ENCODE data around the gene FXYD6.

Gene FXYD6

DNA sequence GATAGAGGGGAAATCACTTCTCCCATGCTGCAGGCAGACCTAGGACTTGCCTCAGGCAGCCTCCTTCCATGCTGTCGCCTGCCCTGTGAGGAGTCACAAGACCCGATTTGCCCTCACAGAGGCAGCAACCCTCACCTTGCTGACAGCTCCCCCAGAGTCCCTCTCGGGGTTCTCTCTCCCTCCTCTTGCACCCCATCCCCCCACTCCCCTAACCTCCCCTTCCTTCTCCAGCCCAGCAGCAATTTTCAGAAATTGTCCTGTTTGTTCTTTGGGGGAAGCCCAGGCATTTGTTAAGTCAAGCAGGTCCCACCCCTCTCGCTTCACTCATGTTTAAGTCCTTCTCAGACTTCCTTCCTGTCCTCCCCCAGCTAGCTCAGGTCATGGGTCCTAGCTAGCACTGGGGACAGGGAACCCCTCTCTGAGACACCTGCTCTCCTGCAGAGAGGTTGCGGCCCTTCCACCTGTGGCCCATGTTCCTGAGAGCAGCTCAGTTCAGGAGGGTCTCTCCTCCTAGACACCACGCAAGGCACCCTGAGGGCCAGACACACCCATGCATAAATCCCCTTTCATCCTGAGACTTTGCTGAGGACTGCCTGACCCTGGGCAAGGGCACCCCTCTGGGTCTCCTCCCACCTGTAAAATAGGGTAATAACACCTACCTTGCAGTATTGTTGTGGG is 45.6 kb downstream of the FXYD6 start:
- no peak for DNase-seq (ENCODE audit: low spot score)
- no peak for FAIRE-seq

DNA sequence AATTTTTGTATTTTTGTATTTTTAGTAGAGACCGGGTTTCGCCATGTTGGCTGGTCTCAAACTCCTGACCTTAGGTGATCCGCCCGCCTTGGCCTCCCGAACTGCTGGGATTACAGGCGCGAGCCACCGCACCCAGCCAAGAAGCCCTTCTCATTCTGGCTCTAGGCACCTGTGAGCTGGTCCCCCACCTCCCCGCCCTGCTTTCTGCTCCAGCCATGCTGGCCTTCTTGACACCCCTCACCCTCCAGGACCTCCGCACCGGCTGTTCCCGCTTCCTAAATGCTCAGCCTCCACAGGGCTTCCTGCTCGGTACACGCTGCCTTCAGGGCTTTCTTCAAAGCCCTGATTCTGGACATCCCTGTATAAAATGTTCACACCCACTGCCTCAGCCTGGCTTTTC is 46.4 kb downstream of the FXYD6 start:
- no peak for DNase-seq (ENCODE audit: low spot score)
- FAIRE-seq, result no peak

DNA sequence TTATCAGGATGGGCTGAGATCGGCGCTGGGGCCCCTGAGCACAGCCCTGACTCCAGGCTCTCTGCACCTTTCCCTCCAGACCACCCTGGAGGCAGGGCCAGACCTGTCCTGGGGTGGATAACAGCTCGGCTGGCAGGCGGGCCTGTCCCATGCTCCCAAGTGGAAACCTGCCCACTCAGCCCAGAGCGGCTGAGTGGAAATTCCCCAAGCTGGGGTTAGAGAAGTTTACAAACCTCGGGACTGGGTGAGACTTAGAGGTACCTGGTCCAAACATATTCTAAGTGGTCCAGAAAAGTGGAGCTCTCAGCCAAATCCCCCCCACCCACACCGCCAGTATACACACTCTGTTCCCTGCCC is 47.1 kb downstream of the FXYD6 start:
- DNase-seq (ENCODE audit: low spot score), result no peak

DNA sequence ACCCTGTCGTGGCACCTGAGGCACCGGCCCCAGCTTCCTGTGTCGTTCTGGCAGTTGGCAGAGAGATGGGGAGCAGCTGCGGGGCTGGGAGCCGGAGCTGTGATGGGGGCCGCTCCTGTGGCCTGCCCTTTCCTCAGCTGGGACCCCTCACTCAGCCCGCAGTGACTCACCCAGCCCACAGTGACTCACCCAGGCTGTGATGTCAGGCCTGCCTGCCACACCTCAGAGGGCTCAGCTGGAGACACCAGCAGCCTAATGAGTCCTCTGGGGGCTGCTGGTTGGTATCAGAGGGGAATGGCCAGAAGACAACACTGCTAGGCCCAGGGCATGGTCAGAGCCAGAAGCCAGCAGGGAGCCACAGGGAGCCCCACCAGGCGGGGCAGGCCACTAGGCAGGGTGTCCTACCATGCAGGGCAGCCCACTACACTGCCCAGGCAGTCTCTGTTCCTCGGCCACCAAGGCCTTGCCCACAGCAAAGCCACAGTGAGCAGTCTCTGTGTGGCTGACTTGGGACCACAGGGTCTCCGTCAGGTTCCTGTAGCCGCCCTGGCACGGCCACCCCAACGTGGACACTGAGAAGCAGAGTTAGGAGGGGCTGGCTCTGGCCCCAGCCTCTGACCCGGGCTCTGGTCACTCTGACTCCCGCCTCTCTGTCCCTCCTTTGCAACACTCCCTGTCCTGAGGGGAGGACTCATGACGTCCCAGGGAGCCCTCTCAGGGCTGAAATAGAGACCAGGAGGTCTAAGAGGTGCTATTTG is 47.7 kb downstream of the FXYD6 start:
- DNase-seq (ENCODE audit: low spot score) (peak; percentile 81), FAIRE-seq (peak; percentile 85)

More for the DNA sequence above, 47.1 kb downstream of the FXYD6 start:
- no peak for FAIRE-seq

DNA sequence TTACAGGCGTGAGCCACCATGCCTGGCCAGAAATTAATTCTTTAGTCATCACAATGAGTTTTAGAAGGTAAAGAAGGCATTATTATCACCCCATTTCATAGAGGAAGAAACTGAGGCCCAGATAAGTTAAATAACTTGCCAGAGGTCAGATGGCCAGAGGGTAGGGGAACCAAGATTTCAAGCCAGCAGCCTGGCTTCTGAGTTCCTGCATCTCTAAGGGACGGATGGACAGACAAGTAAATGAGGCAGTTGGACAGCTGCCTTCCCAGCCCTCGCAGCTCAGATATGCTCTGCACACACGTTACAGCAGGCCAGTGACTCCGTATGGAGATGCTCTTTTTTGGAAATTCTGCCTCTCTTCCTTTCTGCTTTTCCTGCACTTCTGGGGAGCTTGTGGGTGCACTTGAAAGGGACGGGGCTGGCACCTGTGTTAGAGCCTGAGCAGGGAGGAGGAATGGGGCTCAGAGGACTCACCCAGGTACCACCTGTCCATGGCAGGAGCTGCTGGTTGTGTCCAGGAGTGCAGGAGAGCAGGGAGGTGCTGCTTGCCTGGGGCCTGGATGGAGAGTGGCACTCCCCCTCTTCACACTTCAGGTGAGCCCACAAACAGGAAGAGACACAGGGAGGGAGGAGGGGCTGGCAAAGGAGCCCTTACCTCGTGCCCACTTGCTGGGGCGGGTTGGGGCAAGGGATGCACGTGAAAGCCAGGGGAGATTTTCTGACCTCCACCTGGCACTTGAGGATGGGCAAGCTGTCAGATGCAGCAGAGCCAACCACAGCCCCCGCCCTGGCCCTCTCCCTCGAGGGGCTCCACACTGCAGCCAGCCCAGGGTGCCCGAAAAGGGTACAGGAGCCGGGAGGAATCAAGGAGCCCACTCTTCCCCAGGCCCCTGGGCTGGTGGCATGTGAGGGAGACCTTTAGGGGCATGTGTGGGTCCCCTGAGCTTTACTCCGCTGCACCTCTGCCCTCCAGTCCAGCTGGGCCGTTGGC is 48.6 kb downstream of the FXYD6 start:
- FAIRE-seq (no peak), DNase-seq (ENCODE audit: low spot score) (no peak)

DNA sequence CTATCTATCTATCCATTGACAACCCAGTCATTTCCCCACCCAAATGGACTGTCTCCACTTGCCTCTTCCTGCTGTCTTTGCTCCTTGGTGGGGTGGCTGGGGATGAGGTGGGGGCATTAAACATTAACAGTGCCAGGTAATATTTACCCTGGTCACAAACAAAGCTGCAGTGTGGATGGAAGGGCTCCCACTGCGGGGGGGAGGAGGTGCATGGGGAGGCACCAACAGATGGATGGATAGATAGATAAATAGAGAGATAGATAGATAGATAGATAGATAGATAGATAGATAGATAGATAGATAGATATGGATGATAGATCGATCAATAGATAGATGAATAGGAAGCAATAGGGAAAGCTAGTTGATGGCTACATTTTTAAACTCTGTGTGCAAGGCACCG is 49.6 kb downstream of the FXYD6 start:
- peak; percentile 61 for FAIRE-seq
- no peak for DNase-seq (ENCODE audit: low spot score)

DNA sequence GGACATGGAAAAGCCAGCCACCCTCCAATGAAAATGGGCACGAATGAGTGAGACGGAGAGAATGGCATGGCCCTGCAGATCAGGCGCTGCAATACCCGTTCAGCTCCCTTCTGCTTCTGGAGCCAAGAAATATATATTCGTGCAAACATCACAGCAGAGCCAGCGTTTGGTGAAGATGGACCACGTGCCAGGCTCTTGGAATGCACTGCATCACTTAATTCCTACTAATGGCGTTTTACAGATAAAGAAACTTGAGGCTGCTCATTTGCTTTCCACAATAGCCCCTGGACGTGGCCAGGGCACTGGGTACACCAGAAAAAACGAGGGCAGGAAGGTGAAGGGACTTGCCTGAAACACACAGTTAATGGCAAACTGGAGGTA is 50.3 kb downstream of the FXYD6 start:
- DNase-seq (ENCODE audit: low spot score), result no peak
- no peak for FAIRE-seq

DNA sequence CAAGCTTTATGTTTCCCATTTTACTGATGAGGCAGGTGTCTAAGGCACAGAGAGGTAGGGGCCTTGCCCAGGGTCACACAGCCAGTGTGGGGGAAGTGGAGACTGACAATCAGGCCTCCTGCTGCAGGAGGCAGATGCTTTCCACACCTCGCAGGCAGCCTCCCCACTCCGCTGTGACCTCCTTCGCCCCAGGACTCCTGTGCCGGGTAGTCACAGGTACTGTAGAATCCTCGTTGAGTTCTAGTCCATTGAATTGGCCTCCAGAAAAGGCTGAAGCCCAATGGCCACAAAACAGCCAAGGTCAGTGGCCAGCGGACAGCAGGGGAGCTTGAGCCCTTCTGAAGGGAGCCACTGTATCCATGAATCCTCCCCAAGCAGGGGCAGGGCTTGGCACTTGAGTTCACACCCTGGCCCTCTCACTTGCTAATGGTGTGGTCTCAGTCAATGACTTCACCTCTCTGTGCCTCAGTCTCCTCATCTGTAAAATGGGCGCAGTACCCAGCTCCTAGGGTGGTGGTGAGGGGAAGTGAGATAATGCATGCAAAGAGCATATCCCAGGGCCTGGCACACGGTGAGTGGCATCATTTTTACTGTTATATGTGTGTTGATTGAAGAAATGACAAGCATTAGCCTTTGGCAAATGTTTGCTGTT is 50.8 kb downstream of the FXYD6 start:
- FAIRE-seq (no peak), DNase-seq (ENCODE audit: low spot score) (no peak)

DNA sequence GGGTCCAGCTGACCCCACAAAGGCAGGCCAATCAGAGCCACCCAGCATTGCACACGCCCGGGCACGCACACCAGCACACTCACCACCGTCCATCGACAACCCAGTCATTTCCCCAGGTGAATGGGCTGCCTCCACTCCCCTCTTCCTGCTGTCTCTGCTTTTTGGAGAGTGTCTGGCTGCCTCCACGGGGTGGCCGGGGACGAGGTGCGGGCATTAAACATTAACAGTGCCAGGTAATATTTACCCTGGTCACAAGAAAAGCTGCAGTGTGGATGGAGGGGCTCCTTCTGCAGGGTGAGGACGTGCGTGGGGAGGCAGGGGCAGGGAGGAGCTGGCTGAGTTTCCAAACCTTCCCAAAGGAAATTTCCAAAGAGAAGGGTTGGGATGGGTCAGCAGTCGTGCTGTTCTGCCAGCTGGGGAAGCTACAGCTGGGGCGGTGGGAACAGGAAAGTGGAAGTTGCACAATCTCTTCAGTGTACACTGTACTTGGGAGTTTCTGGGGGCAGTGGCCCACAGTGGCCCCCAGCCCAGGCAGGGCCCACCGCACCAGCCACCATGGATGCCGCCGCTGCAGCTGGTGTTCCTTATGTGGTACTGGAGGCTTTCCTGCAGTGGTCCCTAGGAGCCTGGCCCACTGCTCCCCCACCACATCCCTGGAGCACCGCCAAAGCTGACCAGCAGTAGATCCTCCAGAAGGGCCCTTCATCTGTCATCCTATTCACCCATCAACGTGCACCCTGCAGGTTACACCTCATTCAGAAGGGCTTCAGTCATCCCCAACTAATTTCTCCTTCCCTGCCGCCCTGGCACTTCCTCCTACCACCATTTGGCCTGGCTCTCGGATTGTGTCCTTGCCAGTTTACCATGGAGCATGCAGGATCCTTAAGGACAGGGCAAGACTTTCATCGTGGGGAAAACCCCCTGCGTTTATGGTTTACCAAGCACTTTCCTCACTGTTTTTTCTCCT is 51.6 kb downstream of the FXYD6 start, which contains the start of gene FXYD2:
Gene FXYD2 (minus strand): TSS at position 174 of the 967 bp plus-strand sequence. CDS start 66 bp downstream, at position 108.
- no peak for DNase-seq (ENCODE audit: low spot score)
- FAIRE-seq, result peak; percentile 83

DNA sequence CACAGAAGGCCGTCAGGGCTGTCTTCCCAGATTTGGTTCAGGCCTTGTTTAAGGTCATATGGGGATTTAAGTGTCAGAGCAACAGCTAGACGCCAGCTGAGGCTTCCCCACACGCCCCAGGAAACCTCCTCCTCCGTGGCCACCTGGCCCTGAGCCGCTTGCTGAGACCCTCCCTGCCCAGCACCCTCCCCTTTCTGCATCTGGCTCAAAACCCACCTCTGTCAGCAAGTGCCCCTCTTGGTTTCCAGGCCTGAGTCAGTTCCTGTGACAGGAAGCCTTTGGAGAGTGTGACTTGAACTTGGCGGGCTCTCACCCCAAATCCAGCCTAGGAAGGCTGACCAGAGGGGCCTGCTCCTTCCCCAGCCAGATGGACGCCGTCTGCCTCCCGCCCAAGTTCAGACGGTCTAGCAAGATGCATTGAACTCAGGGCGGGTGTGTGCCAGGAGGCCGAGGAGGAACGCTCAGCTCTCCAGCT is 52.5 kb downstream of the FXYD6 start:
- no peak for DNase-seq (ENCODE audit: low spot score)
- FAIRE-seq, result no peak

DNA sequence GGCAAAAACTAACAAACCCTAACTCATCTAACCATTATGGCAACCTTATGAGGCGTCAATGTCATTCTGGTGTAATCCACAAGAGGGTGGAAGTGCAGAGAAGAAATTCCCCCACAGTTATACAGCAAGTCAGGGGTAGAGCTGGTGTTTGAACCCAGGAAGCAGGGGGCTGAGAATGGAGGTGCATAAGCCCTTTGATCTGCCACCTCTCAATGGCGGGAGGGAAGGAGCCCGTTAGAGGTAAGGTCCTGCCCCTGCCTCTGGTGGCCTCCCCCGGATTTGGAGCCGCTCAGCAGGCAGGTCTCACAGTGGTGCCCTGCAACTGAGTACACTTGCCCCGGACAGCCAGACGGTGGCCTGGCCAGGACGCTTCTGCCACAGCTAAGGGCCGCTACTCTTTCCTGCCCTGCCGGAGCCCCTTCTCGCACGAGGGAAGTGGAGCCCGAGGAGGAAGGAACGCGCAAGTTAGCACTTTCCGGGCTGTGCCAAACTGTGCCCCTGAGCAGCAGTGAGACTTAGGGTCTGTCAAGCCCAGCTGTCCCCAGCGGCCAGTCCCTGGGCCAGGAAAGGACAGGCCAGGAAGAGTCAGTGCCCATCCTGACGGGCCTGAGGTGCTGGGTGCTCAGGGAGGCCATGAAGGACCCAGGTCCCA is 53.0 kb downstream of the FXYD6 start:
- FAIRE-seq (peak; percentile 27), DNase-seq (ENCODE audit: low spot score) (no peak)

DNA sequence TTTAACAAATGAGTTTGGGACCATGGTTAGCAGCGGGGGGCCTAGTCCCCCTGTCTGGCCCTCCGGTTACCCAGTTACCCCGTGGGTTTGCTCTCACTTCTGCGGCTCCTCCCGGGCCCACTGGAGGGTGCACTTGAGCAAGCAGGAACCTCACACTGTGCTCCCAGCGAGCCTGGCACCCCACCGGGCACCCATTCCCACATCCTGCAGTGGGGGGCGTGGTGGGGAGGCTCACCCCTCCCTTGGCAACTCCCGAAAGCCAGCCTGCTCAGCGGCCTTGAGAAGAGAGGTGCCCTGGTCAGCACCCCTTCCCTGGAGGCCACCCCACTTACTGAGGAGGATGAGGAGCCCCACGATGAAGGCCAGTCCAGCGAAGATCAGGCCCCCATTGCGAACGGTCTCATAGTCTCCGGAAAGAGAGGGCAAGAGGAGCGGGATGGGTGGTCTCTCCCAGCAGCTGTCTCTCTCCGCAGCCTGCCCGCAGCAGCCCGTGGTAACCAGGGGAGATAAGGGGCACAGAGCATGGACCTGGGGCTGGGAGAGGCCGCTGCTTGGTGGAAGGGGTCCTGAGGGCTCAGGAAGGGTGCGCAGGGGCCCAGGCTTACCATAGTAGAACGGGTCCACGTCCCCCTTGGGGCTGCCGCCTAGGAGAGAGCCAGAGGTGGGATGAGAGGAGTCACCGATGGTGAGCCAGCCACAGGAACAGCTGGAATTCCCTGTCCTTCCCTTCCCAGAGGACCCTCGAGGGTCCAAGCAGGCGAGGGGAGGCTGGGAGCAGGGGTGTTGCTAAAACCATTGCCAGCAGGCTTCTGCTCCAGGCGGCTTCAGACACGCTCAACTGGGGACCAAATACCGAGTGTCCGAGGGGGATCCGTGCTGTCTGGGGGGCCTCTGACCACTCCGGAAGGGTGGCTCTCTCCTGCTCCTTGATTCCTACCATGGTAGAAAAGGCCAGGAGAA is 54.1 kb downstream of the FXYD6 start:
- FAIRE-seq (no peak), DNase-seq (ENCODE audit: low spot score) (peak; percentile 11)

DNA sequence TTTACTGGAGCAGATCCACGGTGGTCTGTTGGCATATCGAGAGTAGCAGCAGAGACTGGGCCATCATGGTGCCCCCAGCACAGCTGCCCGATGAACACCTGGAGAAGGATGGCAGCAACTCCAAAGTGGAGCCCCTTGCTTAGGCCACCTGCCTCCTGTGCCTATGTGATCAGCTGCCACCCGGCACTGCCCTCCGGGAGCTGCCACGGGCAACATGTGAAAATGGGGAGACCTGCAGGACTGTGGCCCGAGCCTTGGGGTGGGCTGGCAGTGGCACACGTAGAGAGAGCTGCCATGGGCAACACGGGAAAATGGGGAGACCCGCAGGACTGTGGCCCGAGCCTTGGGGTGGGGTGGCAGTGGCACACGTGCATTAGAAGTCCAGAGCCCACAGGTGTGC is 55.0 kb downstream of the FXYD6 start:
- no peak for DNase-seq (ENCODE audit: low spot score)
- FAIRE-seq, result no peak

DNA sequence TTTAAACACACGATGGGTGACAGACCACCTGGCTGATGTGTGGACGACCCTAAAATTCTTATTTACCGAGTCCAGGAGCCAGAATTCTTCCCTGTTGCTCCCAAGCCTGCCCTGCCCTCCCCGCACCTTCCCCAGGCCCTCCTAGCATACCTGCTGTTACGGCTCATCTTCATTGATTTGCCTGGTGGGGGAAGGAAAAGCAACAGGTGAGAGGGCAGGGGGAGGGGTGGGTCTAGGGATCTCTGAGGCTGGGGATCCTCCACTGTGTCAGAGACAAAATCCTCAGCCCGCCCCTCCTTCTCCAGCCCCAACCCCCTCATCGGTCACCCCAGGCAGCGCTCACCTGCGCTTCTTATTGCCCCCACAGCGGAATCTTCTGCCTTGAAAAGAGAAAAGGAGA is 55.9 kb downstream of the FXYD6 start:
- FAIRE-seq (no peak), DNase-seq (ENCODE audit: low spot score) (no peak)

DNA sequence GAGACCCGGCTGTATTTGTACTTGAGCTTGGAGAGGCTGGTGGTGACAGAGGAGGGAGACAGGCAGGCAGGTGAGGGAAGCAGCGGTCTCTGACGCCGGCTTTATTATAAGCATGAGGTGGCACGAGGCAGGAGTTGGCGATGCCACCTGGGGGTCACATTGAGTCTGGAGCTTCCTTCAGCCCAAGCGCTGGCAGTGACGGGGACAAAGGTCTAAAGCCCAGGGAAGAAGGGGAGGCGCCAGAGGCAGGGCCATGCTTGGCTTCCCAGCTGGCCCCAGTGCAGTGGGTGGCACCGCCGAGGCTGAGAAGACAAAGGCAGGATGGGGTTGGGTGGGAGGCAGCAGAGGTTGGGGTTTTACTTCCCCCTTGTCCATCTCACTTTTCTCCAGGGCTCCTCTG is 56.4 kb downstream of the FXYD6 start:
- FAIRE-seq (no peak), DNase-seq (ENCODE audit: low spot score) (no peak)

DNA sequence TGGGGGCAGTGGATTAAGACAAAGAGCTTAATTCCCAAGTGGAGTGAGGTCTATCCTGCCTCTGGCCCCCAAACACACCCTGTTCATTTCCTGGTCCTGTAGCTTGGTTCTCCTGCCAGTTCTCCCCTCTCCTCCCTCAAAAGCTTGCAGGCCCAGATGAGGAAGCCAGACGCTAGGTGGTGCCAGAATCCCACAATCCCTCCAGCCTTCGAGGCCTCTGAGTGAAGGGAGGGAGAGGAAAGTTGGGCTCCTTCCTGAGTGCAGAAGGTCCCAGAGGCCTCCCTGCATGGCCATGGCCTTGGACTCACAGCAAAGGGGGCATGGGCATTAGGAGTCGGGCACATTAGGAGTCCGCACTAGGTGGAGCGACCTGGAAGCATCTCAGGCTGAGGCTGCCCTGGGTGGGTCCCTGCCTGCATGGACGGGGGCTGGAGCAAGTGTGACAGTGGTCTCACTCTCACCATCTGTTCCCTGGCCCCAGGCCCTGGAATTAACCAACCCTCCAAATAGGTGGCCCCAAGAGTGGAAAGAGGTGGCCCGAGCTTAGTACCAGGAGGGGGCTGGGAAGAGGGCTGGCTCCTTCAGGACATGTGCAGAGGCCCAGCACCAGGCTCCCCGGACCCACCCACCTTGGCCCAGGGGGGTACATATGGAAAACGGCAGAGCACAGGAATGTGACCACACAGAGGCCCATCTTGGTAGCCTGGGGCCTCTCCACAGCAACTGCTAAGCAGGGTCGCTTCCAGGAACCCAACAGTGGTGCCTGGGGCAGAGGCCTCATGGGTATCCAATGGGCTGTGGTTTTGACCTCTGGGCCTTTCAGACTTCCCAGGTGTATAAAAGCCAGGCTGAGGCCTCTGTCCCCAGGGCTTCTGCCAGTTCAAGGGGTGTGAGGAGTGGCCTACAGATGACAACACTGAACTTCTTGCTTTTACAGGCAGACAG is 57.1 kb downstream of the FXYD6 start:
- FAIRE-seq (no peak), DNase-seq (ENCODE audit: low spot score) (peak; percentile 55)

Data from RCC 7860 (cell line).